SK-N-SH (cell line): ENCODE results near the gene CCDC6.

Experiments
- CHD2 ChIP-seq: fragments of 150-350 bp; IDR thresholded peaks from 2 replicates; pipeline ENCODE4 v1.6.1; 2018; ENCODE audit warnings: low read length; ENCODE audit not compliant: partially characterized antibody
- CTCF ChIP-seq: fragments of 200-600 bp; sonication (generic); IDR thresholded peaks from 2 replicates; pipeline ENCODE4 v1.6.1; 2017; ENCODE audit warnings: antibody characterized with exemption, mild to moderate bottlenecking, moderate library complexity
- ELF1 ChIP-seq: IDR thresholded peaks from 2 replicates; pipeline ENCODE4 v1.4.0; 2012
- MXI1 ChIP-seq: IDR thresholded peaks from 2 replicates; pipeline ENCODE4 v1.6.1; 2012; ENCODE audit warnings: mild to moderate bottlenecking, low read depth, low read length, improper control_type of control experiment

DNA sequence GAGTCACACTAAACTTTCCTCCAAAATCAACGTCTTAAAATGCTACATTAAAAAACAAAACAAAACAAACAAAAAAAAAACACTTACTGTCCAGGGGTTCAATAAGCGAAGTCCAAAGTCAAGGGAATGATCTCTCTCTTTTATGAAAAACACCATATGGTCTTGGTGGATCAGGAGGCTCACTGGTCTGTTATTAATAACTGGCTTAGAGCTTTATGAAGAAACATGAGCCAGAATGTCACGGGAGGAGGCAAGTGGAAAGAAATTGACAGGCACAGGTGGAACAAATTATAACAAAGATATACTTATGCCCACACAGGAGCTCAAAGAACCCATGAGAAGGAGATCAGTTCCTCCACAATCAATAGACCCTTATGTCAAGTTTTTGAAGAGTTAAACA lies 153.1 kb downstream of the CCDC6 start, which contains the start of gene MRLN:
- TF ChIP-seq CHD2 (no peak), MXI1 (no peak), ELF1 (no peak), CTCF (no peak)
